Breast epithelium (tissue), 3 donors: Measurements from ENCODE around the gene TAOK1.

Experiments
- CTCF ChIP-seq, 3 donors: fragments of 450-650 bp; IDR thresholded peaks; one replicate each; pipeline ENCODE4 v1.5.1; 2016 to 2017; ENCODE audit warnings: antibody characterized with exemption in 3 of 3, mild to moderate bottlenecking in 3 of 3, moderate library complexity in 3 of 3
- POLR2A ChIP-seq: fragments of 450-650 bp; IDR thresholded peaks from one replicate; pipeline ENCODE4 v1.6.1; 2016; ENCODE audit warnings: antibody characterized with exemption, mild to moderate bottlenecking, moderate library complexity

- TF ChIP-seq CTCF (IDR thresholded peaks at IDR 0.05), result no peak
- TF ChIP-seq POLR2A, result no peak
Observed at GRCh38 chr17:29574732-29575510, 184.8 kb downstream of the TAOK1 start.
